Mucosa of rectum (tissue), 2 donors: Measurements from ENCODE around the gene MYL3.

Experiments
- H3K27ac ChIP-seq, 2 donors: one replicate each; pipeline ENCODE4 v1.7.0; 2013; ENCODE audit warnings: inconsistent platforms in 2 of 2, low read depth in 2 of 2, low read length in 2 of 2
- H3K27me3 ChIP-seq, 2 donors: one replicate each; pipeline ENCODE4 v1.7.0; 2013; ENCODE audit warnings: low read length in 2 of 2; ENCODE audit not compliant: control insufficient read depth in 2 of 2, insufficient read depth in 2 of 2
- H3K36me3 ChIP-seq, 2 donors: one replicate each; pipeline ENCODE4 v1.7.0; 2013; ENCODE audit warnings: low read length in 2 of 2; ENCODE audit not compliant: control insufficient read depth in 2 of 2, insufficient read depth in 2 of 2
- H3K4me1 ChIP-seq, 2 donors: one replicate each; pipeline ENCODE4 v1.7.0; 2013; ENCODE audit warnings: low read length in 2 of 2, mild to moderate bottlenecking in 1 of 2; ENCODE audit not compliant: control insufficient read depth in 2 of 2, insufficient read depth in 2 of 2
- H3K4me3 ChIP-seq, 2 donors: one replicate each; pipeline ENCODE4 v1.7.0; 2013; ENCODE audit warnings: low read length in 2 of 2
- H3K9ac ChIP-seq, 2 donors: one replicate each; pipeline ENCODE4 v1.7.0; 2013; ENCODE audit warnings: low read length in 2 of 2, low read depth in 1 of 2, mild to moderate bottlenecking in 1 of 2
- H3K9me3 ChIP-seq, 2 donors: one replicate each; pipeline ENCODE4 v1.7.0; 2013; ENCODE audit warnings: low read length in 2 of 2; ENCODE audit not compliant: control insufficient read depth in 2 of 2
- donor health status: healthy.
- donor health status: Normal muscosa, but diverticular disease.

Gene MYL3

DNA sequence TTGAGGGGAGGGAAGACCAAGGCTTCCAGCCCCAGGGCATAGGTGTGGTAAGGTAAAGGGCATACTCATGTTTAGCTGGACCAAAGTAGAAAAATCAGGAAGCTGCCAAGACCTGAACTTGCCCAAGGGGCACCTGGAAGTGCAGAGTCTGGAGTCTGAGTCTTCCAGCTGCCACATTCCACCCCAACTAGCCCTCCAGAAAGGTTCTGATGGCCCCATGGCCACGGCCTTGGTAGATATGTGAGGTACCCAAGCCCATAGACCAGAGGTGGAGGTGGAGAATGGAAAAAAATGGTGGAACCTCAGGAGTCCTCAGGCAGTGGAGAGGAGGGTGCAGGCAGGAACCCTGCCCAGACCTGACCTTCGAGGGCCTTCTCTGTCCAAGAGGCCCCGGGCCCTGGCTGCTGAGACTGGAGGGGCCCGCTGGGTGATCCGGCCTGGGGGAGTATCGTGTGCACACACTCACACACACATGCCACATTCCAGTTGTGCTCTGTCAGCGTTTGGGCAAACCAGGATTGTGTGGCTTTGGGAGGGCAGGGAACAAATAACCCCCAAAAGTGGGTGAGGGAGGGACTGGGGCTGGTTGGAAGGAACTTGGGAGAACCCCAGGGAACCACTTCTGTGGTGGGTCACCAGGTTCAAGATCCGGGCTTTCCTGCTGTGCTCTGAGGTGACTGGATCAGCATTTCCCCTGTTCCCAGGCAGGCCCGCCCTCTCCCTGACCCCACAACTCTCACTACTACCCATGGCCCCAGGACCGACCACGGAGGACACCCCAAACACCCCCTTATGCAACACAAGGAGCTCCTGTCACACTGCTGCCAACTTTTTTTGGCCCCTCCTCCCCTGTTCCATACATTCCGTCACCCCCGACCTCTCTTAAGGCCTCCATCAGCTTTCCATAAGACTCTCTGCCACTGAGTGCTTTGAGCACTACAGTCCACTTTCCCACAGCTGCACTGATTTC, 11.6 kb downstream of the MYL3 start:
- Histone ChIP-seq H3K4me3 (no peak overlapping the region), H3K9ac (no peak overlapping the region), H3K36me3 (no peaks in the 10 kb centered on the region), H3K4me1 (peaks cover under 1% of the 10 kb centered on the region in 2 donors), H3K27ac (no peak overlapping the region), H3K9me3 (no peaks in the 10 kb centered on the region), H3K27me3 (no peaks in the 10 kb centered on the region)

DNA sequence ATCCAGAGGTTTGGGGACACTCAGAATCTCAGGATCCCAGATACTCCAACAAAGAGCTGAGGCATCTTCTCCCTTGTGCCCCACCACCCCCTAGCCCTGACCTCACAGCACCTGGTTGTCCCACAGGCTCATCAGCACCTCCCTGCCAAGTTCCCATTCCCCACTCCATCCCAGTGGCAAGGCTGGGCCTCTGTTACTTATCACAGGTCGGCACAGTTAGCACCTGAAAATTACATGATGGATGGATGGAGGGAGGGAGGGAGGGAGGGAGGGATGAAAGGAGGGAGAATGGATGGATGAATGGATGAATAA, 12.8 kb downstream of the MYL3 start:
- H3K4me3 ChIP-seq: no peak overlapping the region
- no peaks in the 10 kb centered on the region for H3K9me3 ChIP-seq
- H3K27me3 ChIP-seq: no peaks in the 10 kb centered on the region
- peaks cover 5 to 9% of the 10 kb centered on the region in 2 donors for H3K4me1 ChIP-seq
- no peak overlapping the region for H3K27ac ChIP-seq
- no peaks in the 10 kb centered on the region for H3K36me3 ChIP-seq
- H3K9ac ChIP-seq: no peak overlapping the region

DNA sequence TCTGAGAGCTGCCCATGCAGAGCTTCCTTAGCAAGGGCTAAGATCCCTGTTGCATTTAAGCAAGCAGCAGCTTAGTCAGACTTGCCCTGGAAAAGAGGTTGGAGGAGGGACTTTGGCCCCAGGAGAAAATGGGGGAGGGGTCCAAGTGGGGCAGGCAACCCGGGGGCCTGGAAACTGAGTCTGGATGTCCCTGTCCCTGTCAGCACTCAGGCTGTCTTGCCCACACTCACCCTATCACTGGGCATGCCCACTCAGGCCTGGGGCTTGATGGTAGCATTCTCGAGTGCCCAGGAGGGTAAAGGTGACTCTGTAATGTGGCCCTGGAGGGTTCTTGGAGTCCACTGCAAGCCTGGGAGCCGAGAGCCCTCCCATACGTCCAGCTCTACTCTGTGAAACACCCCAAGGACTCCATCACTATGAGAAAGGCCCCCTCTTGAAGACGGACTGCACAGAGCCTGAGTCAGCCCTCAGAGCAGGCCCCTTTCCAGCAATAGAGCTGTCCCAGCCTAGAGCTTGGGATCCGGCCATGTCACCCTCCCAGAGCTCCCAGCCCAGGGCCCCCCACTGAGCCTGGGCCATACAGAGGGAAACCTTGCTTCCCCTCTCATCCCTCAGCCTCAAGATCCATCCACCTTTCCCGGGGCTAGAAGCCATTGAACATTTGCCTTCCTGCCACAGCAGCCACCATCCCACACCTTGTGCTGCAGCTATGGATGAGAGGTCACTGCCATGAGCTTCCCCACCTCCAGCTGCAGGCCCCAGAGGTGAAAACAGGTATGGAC, 13.4 kb downstream of the MYL3 start:
- no peaks in the 10 kb centered on the region for H3K36me3 ChIP-seq
- H3K27ac ChIP-seq: no peak overlapping the region
- H3K27me3 ChIP-seq: peaks cover 0 to 2% of the 10 kb centered on the region in 2 donors
- no peaks in the 10 kb centered on the region for H3K9me3 ChIP-seq
- peaks cover 5 to 12% of the 10 kb centered on the region in 2 donors for H3K4me1 ChIP-seq
- no peak overlapping the region for H3K9ac ChIP-seq
- no peak overlapping the region for H3K4me3 ChIP-seq

DNA sequence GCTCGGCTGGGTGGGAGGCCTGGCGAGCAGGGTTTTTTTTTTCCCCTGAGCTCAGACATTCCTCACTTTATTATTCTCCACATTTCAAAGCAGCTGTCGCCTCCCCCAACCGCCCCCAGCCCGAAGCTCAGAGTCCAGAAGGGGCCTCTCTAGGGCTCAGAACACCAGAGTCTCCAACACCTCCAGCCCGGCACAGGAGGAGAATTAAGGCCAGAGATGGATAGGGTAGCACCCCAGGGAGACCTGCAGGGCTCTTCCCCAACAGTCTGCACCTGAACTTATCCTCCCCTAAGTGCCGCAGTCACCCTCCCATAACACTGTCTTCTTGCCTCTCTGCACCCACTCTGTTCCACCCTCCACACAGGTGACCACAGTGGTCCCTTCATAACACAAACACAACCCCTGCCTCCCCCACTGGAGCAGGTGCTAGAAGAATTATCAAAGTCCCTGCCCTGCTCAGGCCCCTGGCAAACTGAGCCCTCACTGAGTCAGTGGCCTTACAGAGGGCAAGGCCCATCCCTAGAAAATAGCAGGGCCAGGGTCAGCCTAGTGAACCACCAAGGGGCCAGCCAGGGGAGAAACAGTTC, 14.1 kb downstream of the MYL3 start:
- no peak overlapping the region for H3K27ac ChIP-seq
- peaks cover 0 to 2% of the 10 kb centered on the region in 2 donors for H3K27me3 ChIP-seq
- no peaks in the 10 kb centered on the region for H3K36me3 ChIP-seq
- H3K9ac ChIP-seq: no peak overlapping the region
- H3K9me3 ChIP-seq: no peaks in the 10 kb centered on the region
- no peak overlapping the region for H3K4me3 ChIP-seq
- H3K4me1 ChIP-seq: peaks cover 5 to 12% of the 10 kb centered on the region in 2 donors

DNA sequence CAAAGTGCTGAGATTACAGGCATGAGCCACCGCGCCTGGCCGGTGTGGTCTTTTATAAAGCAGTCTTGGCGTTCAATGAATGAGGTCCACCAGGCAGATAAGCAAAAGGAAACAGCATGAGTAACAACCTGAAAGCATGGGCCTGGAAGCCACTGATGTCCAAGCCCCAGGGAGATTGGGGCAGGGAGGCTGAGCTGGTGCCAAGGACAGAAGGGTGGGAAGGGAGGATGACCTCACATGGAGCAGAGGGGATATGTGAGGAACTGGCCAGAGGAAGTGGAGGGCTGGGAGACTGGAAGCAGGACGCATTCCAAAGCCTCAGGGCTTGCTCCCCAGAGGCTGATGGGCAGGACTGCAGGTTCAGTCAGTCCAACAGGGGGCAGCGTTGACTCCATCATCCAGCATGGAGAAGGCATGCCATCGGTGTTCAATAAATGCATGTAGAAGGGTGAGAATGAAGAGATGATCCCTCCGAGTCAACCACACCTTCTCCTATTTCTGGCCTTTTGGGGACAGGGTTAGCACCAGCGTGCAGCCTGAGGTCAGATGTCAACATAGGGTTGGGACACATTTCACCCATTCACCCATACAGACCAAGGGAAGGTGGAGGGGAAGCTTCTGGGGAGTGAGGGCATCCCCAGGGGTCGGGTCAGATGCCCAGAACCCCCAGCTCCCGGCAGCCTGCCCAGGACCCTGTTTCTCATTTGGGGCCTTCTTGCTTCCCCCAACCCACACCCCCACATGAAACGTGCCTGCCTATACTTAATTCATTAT, 14.8 kb downstream of the MYL3 start:
- no peaks in the 10 kb centered on the region for H3K9me3 ChIP-seq
- H3K4me1 ChIP-seq: peaks cover 5 to 12% of the 10 kb centered on the region in 2 donors
- H3K27ac ChIP-seq: no peak overlapping the region
- no peak overlapping the region for H3K4me3 ChIP-seq
- H3K27me3 ChIP-seq: peaks cover 0 to 2% of the 10 kb centered on the region in 2 donors
- no peak overlapping the region for H3K9ac ChIP-seq
- H3K36me3 ChIP-seq: no peaks in the 10 kb centered on the region

DNA sequence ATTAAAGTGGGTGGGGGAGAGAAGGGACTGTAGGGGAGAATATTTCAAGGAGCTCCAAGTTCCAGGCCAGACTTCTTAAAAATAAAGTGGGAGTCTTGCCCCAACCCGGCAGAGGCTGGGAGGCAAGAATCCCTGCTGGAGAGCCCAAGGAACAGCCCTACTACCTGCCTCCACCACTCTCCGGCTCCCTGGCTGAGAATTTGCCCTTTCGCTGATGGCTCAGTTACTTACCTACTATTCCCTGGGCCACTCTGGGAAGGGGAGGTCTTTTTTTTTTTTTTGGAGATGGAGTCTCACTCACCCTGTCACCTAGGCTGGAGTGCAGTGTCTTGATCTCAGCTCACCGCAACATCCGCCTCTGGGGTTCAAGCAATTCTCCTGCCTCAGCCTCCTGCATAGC, 15.5 kb downstream of the MYL3 start:
- Histone ChIP-seq H3K27me3 (peaks cover 0 to 2% of the 10 kb centered on the region in 2 donors), H3K36me3 (no peaks in the 10 kb centered on the region), H3K4me3 (no peak overlapping the region), H3K27ac (no peak overlapping the region), H3K9me3 (no peaks in the 10 kb centered on the region), H3K4me1 (peaks cover 5 to 12% of the 10 kb centered on the region in 2 donors), H3K9ac (no peak overlapping the region)

DNA sequence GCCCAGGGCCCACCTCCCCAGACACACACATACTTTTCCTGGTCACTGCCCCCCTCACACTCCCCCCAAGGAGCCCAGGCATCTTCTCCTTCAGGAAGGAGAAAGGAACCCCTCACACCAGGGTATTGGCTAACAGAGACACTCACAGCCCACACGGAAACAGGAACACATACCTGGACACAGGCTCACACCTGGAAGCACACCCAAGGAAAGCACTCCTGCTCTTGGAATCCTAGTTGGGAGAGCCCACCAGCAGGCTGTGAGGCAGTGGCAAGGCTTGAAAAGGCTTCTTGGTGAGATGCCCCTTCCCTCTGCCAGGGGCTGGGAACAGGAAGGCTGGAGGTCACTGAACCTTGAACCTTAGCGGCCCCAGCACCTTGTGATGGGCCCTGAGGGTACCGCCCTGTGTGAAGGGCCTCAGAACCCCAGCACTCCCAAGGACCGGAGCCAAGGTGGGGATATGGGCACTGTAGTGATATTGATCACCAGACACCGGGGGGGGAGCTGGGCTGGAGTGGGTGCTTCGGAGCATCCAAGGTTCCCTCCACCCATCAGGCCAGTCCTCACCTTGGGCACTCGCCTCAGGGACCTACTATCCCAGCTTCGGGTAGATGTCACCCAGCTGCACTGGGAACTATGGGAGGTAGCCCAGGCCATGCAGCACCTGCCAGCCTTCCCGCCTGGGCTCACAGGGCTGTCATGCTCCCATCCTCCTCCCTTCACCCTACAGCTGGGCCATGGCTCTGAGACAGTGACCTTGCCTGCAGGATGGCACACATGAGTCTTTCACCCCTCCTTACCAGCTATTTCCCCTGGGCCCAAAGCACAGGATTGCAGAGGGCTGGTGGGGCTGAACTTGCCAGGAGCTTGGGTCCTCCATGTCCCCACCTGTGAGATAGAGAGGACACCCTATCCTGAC, 16.4 kb downstream of the MYL3 start:
- H3K27me3 ChIP-seq: peaks cover 0 to 2% of the 10 kb centered on the region in 2 donors
- H3K36me3 ChIP-seq: no peaks in the 10 kb centered on the region
- H3K4me1 ChIP-seq: peaks cover 5 to 12% of the 10 kb centered on the region in 2 donors
- no peaks in the 10 kb centered on the region for H3K9me3 ChIP-seq
- H3K9ac ChIP-seq: peak overlapping the region; percentile 61 to 69
- H3K4me3 ChIP-seq: peak overlapping the region; percentile 72 to 73
- H3K27ac ChIP-seq: no peak overlapping the region

DNA sequence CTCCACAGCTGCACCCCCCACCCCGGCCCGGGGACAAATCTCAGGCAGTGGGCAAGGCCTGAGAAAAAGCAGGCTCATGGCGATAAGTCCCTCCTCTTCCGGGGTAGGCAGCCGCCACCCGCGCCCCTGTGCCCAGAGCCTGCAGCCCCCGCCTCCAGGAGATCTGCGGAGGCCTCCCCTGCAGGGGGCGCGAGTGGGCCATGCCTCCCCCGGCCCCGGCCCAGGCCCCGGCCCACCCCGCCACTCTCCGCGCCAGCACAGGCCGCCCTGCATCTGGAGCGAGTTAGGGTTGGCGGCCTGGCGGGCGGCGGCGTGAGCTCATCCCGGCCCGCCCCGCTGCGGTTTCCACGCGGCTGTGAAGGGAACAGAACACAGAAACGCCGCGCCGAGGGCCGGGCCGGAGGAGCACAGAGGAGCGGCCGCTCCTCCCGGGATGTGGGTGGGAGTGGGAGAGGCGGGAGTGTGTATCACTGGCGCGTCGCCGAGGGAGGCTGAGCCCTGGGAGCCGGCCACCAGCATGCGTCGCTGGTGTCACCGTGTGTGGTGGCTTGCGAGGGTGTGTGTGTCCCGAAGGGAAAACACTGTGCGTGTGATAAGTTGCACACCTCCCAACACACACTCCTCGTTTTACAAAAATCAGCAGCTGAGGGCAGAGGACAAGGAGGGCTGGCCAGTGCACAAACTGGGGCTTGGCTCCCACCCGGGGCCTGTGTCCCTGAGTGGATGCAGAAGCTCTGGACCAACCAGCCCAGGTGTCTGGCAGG, 17.2 kb downstream of the MYL3 start:
- H3K27ac ChIP-seq: peak overlapping the region; percentile 0 to 63

More for the DNA sequence above, 17.2 kb downstream of the MYL3 start:
- Histone ChIP-seq H3K27me3 (peaks cover 0 to 2% of the 10 kb centered on the region in 2 donors), H3K4me1 (peaks cover 5 to 12% of the 10 kb centered on the region in 2 donors), H3K4me3 (peak overlapping the region; percentile 72 to 73), H3K9ac (peak overlapping the region; percentile 61 to 81), H3K9me3 (peaks cover 0 to 2% of the 10 kb centered on the region in 2 donors), H3K36me3 (no peaks in the 10 kb centered on the region)
